HepG2 (cell line): Measurements from ENCODE around the gene MEGF6. TPM values are rescaled to one million over a fixed set of nuclear protein-coding genes. Genes with fewer than 3 reads are reported as not detected.

Experiments
- AGO1 ChIP-seq: fragments of 200-400 bp; formaldehyde crosslinking; IDR thresholded peaks from 2 replicates; pipeline ENCODE4 v1.6.1; 2017; ENCODE audit warnings: mild to moderate bottlenecking, low read depth, low read length, moderate library complexity; ENCODE audit not compliant: poor library complexity, severe bottlenecking
- ETV6 ChIP-seq: sonication (generic); formaldehyde crosslinking; conservative IDR thresholded peaks from 2 replicates; pipeline ENCODE4 v1.4.0; 2020; ENCODE audit warnings: missing genetic modification reagents
- EZH2 ChIP-seq: conservative IDR thresholded peaks from 2 replicates; pipeline ENCODE4 v1.6.1; 2012; ENCODE audit warnings: mild to moderate bottlenecking, low read depth, low read length, moderate library complexity
- FOSL2 ChIP-seq: sonication (generic); formaldehyde crosslinking; IDR thresholded peaks from 2 replicates; pipeline ENCODE4 v1.4.0; 2020; ENCODE audit warnings: missing genetic modification reagents
- KDM6A ChIP-seq: IDR thresholded peaks from 2 replicates; pipeline ENCODE4 v1.6.1; 2016; ENCODE audit warnings: low read depth
- POLR2G ChIP-seq: fragments of 200-400 bp; formaldehyde crosslinking; IDR thresholded peaks from 2 replicates; pipeline ENCODE4 v1.6.1; 2018; ENCODE audit warnings: mild to moderate bottlenecking, low read depth, low read length, moderate library complexity
- U2AF1 ChIP-seq: fragments of 200-400 bp; formaldehyde crosslinking; optimal IDR thresholded peaks from 2 replicates; pipeline ENCODE3; 2017; ENCODE audit warnings: mild to moderate bottlenecking, low read depth, low read length
- ZNF788 ChIP-seq: sonication (generic); formaldehyde crosslinking; IDR thresholded peaks from 2 replicates; pipeline ENCODE4 v1.5.0; 2020; ENCODE audit warnings: mild to moderate bottlenecking, missing genetic modification reagents, borderline replicate concordance
- polyA plus RNA-seq, 8 experiments: library from polyadenylated mRNA; depleted of rRNA in 3 of 8; stranded (reverse) in 7 of 8; unstranded in 1 of 8; fragments of >200 nt; fragmentation: Illumina TruSeq in 4 of 8; extraction: Trizol in 4 of 8; gene quantifications; 2 replicates each; pipeline versions ENCODE4 v1.2.1 to v1.2.3, GENCODE V29; 2011 to 2016; ENCODE audit warnings: low read depth in 4 of 8, missing spikeins in 1 of 8, mixed read lengths in 1 of 8; ENCODE audit not compliant: insufficient read depth in 1 of 8
- total RNA-seq, 5 experiments: library from RNA; depleted of rRNA; stranded (reverse); fragments of >200 nt; fragmentation: Illumina TruSeq; extraction: Trizol; gene quantifications; 2 replicates each; pipeline ENCODE4 v1.2.3, GENCODE V29; 2016; ENCODE audit warnings: low read depth in 1 of 5
- TF ChIP-seq, protein P1 (sequence below): sonication (generic); formaldehyde crosslinking; IDR thresholded peaks from 2 replicates; pipeline ENCODE4 v1.5.0; 2020; ENCODE audit warnings: mild to moderate bottlenecking, missing genetic modification reagents, borderline replicate concordance
- TF ChIP-seq, protein P2 (sequence below): sonication (generic); formaldehyde crosslinking; IDR thresholded peaks from 2 replicates; pipeline ENCODE4 v1.8.0; 2022; ENCODE audit warnings: mild to moderate bottlenecking, missing genetic modification reagents; ENCODE audit not compliant: insufficient replicate concordance

MEGF6 gene
- total and polyA plus RNA-seq, 2 of the 13 experiments (the other 11 are each of a cell fraction or from before 2014, with no cell fraction given) = 1.9 TPM

GRCh38 chr1:3544040-3544977, 67.0 kb downstream of the MEGF6 start (continued):
- TF ChIP-seq AGO1 (peak; percentile 91), KDM6A (no peak), ETV6 (CRISPR knock-in tag) (no peak), POLR2G (peak; percentile 38; the same call in 1 of the 2 replicates), U2AF1 (no peak), ZNF788 (CRISPR knock-in tag) (no peak), EZH2 (no peak), FOSL2 (no peak)
- TF ChIP-seq, protein P1, sequence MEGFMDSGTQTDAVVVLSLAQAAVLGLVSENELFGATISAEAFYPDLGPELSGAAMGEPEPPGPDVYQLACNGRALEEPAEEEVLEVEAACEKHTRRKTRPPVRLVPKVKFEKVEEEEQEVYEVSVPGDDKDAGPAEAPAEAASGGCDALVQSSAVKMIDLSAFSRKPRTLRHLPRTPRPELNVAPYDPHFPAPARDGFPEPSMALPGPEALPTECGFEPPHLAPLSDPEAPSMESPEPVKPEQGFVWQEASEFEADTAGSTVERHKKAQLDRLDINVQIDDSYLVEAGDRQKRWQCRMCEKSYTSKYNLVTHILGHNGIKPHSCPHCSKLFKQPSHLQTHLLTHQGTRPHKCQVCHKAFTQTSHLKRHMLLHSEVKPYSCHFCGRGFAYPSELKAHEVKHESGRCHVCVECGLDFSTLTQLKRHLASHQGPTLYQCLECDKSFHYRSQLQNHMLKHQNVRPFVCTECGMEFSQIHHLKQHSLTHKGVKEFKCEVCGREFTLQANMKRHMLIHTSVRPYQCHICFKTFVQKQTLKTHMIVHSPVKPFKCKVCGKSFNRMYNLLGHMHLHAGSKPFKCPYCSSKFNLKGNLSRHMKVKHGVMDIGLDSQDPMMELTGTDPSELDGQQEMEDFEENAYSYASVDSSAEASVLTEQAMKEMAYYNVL (CRISPR knock-in tag) = no peak
- TF ChIP-seq, protein P2, sequence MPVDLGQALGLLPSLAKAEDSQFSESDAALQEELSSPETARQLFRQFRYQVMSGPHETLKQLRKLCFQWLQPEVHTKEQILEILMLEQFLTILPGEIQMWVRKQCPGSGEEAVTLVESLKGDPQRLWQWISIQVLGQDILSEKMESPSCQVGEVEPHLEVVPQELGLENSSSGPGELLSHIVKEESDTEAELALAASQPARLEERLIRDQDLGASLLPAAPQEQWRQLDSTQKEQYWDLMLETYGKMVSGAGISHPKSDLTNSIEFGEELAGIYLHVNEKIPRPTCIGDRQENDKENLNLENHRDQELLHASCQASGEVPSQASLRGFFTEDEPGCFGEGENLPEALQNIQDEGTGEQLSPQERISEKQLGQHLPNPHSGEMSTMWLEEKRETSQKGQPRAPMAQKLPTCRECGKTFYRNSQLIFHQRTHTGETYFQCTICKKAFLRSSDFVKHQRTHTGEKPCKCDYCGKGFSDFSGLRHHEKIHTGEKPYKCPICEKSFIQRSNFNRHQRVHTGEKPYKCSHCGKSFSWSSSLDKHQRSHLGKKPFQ (CRISPR knock-in tag) = no peak
- TF ChIP-seq, all 625 proteins: peak for 6
